GM12864 (cell line): ENCODE measurements around the gene XG.
A peak's percentile ranks its signal among the peaks of the same experiment; 100 is the strongest.
"Not testable (repeated sequence)": the region's sequence is repeated elsewhere in the genome, so short reads cannot be mapped to it uniquely, and the experiment has no call there.

ENCODE experiments used
- DNase-seq: peaks from one replicate; pipeline ENCODE4 v3.0.0-alpha.2; 2011; ENCODE audit warnings: low read depth
- H3K4me3 ChIP-seq: 2 replicates; pipeline ENCODE4 v1.5.1; 2011; ENCODE audit warnings: mild to moderate bottlenecking, low read depth, low read length, control low read depth
- TF ChIP-seq, protein P1 (sequence below): IDR thresholded peaks from 2 replicates; pipeline ENCODE4 v1.5.1; 2011; ENCODE audit warnings: low read depth, mild to moderate bottlenecking, moderate library complexity, low read length, control low read depth, inconsistent platforms; ENCODE audit errors: missing control alignments

Gene XG

DNA sequence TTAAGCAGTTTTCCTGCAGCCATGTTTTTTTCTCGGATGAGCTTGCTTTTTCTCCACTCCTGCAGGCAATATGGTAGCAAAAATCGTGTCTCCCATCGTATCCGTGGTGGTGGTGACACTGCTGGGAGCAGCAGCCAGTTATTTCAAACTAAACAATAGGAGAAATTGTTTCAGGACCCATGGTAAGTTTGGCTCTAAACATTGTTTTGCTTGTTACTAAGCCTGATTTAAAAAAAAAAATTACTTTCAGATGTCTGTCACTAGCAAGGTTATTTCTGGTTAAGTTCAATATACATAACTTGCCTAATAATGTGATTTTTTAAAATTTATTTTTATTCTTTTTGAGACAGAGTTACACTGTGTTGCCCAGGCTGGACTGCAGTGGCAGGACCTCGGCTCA is 59.4 kb downstream of the XG start:
- no peak for DNase-seq
- H3K4me3 ChIP-seq, result no peak overlapping the region
- TF ChIP-seq, protein P1, sequence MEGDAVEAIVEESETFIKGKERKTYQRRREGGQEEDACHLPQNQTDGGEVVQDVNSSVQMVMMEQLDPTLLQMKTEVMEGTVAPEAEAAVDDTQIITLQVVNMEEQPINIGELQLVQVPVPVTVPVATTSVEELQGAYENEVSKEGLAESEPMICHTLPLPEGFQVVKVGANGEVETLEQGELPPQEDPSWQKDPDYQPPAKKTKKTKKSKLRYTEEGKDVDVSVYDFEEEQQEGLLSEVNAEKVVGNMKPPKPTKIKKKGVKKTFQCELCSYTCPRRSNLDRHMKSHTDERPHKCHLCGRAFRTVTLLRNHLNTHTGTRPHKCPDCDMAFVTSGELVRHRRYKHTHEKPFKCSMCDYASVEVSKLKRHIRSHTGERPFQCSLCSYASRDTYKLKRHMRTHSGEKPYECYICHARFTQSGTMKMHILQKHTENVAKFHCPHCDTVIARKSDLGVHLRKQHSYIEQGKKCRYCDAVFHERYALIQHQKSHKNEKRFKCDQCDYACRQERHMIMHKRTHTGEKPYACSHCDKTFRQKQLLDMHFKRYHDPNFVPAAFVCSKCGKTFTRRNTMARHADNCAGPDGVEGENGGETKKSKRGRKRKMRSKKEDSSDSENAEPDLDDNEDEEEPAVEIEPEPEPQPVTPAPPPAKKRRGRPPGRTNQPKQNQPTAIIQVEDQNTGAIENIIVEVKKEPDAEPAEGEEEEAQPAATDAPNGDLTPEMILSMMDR, result no peak

GRCh38 chrX:2812161-2812907 is 60.5 kb downstream of the XG start:
- DNase-seq, H3K4me3 ChIP-seq: not testable (repeated sequence)
- TF ChIP-seq, protein P1, result peak; percentile 47

DNA sequence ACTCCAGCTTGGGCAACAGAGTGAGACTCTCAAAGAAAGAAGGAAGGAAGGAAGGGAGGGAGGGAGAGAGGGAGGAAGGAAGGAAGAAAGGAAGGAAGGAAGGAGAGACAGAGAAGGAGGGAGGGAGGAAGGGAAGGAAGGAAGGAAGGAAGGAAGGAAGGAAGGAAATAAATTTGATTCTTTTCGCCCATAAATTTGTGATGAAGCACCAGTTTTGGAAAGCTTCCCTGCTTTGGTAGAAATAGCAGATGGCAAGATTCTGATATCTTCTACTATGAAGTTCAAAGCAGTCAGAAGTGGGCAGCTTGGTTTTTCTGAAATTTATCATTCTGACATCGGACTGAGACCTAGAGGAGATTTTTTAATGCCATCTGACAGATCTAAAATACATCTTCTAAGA is 65.2 kb downstream of the XG start:
- no peak overlapping the region for H3K4me3 ChIP-seq
- TF ChIP-seq, protein P1, result no peak
- DNase-seq, result no peak

- TF ChIP-seq, protein P1, result peak; percentile 52
- no peak overlapping the region for H3K4me3 ChIP-seq
- DNase-seq, result no peak
Measured at GRCh38 chrX:2819345-2820135, 67.7 kb downstream of the XG start.

DNA sequence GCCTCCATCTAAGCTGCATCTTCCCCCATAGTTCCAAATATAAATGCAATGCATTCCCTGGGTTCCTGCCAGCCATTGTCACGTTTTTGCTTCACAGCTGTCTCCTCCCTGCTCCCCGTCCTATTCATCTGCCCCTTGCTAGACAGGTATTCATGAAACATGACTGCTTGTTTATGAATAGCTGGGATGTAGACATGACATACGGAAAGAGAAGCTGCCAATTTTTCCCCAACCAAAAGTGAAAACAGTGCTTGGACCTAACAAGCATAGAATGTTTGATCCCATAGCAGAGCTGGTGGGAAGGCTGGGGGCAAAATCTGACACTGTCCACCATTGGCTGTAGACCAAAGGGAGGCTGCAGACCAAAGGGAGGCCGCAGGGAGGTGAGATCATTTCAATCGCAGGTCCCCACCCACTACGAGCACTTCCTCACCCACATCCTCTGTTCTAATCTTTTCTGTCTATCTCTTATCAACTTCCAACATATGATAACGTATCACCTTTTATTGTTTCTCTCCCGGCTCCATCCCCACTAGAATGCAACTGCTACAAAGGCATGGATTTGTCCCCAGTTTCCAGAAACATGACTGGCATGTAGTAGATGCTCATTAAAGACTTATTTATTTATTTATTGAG is 68.4 kb downstream of the XG start:
- DNase-seq, result no peak

DNA sequence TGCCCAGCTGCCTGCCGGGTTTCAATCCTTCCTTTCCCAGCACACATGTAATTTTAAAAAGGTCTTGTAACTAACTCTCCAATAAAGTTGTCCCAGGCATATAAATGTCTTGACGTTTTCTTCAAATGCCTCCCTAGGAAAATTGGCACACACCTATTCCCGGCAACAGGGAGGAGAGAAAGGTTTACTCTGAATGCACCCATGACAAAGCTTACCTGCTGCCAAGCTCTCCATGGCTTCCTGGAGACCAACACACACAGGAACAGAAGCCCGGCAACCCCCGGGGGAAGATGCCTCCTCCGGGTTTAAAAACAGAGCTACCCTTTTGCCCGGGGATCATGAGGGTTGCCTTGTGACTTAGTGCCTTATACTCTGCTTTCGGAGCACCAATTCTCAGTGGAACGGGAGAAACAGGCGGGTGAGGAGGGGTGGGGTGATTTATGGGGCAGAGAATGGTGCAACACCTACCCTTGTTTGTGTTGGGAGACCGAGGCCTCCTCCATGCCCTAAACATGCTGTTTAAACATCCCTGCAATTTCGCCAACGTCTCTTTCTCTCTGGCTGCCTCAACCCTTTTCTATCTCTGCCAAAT is 72.1 kb downstream of the XG start:
- DNase-seq, result no peak
- H3K4me3 ChIP-seq, result no peak overlapping the region
- TF ChIP-seq, protein P1, result no peak

More for the DNA sequence above, 68.4 kb downstream of the XG start:
- TF ChIP-seq, protein P1, result no peak
- H3K4me3 ChIP-seq, result no peak overlapping the region
